HepG2 (cell line): Measurements from ENCODE around the gene CBY1. TPM values are rescaled to one million over a fixed set of nuclear protein-coding genes. Genes with fewer than 3 reads are reported as not detected.

Source experiments
- AHDC1 ChIP-seq: sonication (generic); formaldehyde crosslinking; IDR thresholded peaks from 2 replicates; pipeline ENCODE4 v1.5.1; 2020; ENCODE audit warnings: mild to moderate bottlenecking, missing genetic modification reagents, borderline replicate concordance
- CSRNP2 ChIP-seq: sonication (generic); formaldehyde crosslinking; conservative IDR thresholded peaks from 2 replicates; pipeline ENCODE4 v1.8.0; 2022; ENCODE audit warnings: low read depth, missing genetic modification reagents
- DZIP1 ChIP-seq: sonication (generic); formaldehyde crosslinking; IDR thresholded peaks from 2 replicates; pipeline ENCODE4 v1.5.0; 2020; ENCODE audit warnings: mild to moderate bottlenecking, missing genetic modification reagents
- FOXJ3 ChIP-seq: sonication (generic); formaldehyde crosslinking; IDR thresholded peaks from 2 replicates; pipeline ENCODE4 v1.4.0; 2020; ENCODE audit warnings: missing genetic modification reagents, mild to moderate bottlenecking, borderline replicate concordance
- FOXK2 ChIP-seq: fragments of 450-650 bp; IDR thresholded peaks from 2 replicates; pipeline ENCODE4 v1.6.1; 2016
- FOXM1 ChIP-seq: sonication (generic); formaldehyde crosslinking; IDR thresholded peaks from 2 replicates; pipeline ENCODE4 v1.5.0; 2020; ENCODE audit warnings: missing genetic modification reagents
- HNF4A ChIP-seq: sonication (generic); formaldehyde crosslinking; IDR thresholded peaks from 2 replicates; pipeline ENCODE4 v1.4.0; 2020; ENCODE audit warnings: missing genetic modification reagents
- KAT2B ChIP-seq: fragments of 150-350 bp; IDR thresholded peaks from 2 replicates; pipeline ENCODE4 v1.6.1; 2014; ENCODE audit warnings: low read depth, low read length, borderline replicate concordance
- MEIS1 ChIP-seq: sonication (generic); formaldehyde crosslinking; IDR thresholded peaks from 2 replicates; pipeline ENCODE4 v1.9.0; 2021; ENCODE audit warnings: mild to moderate bottlenecking, missing genetic modification reagents, moderate library complexity, borderline replicate concordance
- ZBTB25 ChIP-seq: IDR thresholded peaks from 2 replicates; pipeline ENCODE4 v1.6.1; 2018; ENCODE audit warnings: missing genetic modification reagents
- ZFP90 ChIP-seq: sonication (generic); formaldehyde crosslinking; IDR thresholded peaks from 2 replicates; pipeline ENCODE4 v1.8.0; 2022; ENCODE audit warnings: missing genetic modification reagents, mild to moderate bottlenecking, inconsistent platforms, borderline replicate concordance
- ZGPAT ChIP-seq: IDR thresholded peaks from 2 replicates; pipeline ENCODE4 v1.6.1; 2016; ENCODE audit warnings: mild to moderate bottlenecking
- ZNF574 ChIP-seq: sonication (generic); formaldehyde crosslinking; IDR thresholded peaks from 2 replicates; pipeline ENCODE4 v1.4.0; 2020; ENCODE audit warnings: missing genetic modification reagents
- ZNF891 ChIP-seq: sonication (generic); formaldehyde crosslinking; IDR thresholded peaks from 2 replicates; pipeline ENCODE4 v1.5.0; 2020; ENCODE audit warnings: mild to moderate bottlenecking, missing genetic modification reagents
- polyA plus RNA-seq, 8 experiments: library from polyadenylated mRNA; depleted of rRNA in 3 of 8; stranded (reverse) in 7 of 8; unstranded in 1 of 8; fragments of >200 nt; fragmentation: Illumina TruSeq in 4 of 8; extraction: Trizol in 4 of 8; gene quantifications; 2 replicates each; pipeline versions ENCODE4 v1.2.1 to v1.2.3, GENCODE V29; 2011 to 2016; ENCODE audit warnings: low read depth in 4 of 8, missing spikeins in 1 of 8, mixed read lengths in 1 of 8; ENCODE audit not compliant: insufficient read depth in 1 of 8
- total RNA-seq, 5 experiments: library from RNA; depleted of rRNA; stranded (reverse); fragments of >200 nt; fragmentation: Illumina TruSeq; extraction: Trizol; gene quantifications; 2 replicates each; pipeline ENCODE4 v1.2.3, GENCODE V29; 2016; ENCODE audit warnings: low read depth in 1 of 5

The CBY1 gene
- total and polyA plus RNA-seq, 2 of the 13 experiments (the other 11 are each of a cell fraction or from before 2014, with no cell fraction given), result 19.7 to 20.3 TPM

GRCh38 chr22:38707346-38707745, 50.9 kb downstream of the CBY1 start (continued):
- TF ChIP-seq ZNF574 (CRISPR knock-in tag) (no peak), CSRNP2 (no peak), ZBTB25 (CRISPR knock-in tag) (no peak), ZFP90 (CRISPR knock-in tag) (no peak), HNF4A (CRISPR knock-in tag) (peak; percentile 59), ZNF891 (CRISPR knock-in tag) (no peak), KAT2B (no peak), FOXK2 (peak; percentile 66), MEIS1 (CRISPR knock-in tag) (peak; percentile 32; the same call in 1 of the 2 replicates), AHDC1 (peak; percentile 77), FOXJ3 (peak; percentile 31; the same call in 1 of the 2 replicates), FOXM1 (CRISPR knock-in tag) (no peak), DZIP1 (no peak), ZGPAT (CRISPR knock-in tag) (peak; percentile 50; the same call in 1 of the 2 replicates)
